ENCODE measurements around the gene SERPINB13. TPM values are rescaled to one million over a fixed set of nuclear protein-coding genes. Genes with fewer than 3 reads are reported as not detected.

Gene SERPINB13
- total RNA-seq, 1 donor from 2014 or later, result not detected

DNA sequence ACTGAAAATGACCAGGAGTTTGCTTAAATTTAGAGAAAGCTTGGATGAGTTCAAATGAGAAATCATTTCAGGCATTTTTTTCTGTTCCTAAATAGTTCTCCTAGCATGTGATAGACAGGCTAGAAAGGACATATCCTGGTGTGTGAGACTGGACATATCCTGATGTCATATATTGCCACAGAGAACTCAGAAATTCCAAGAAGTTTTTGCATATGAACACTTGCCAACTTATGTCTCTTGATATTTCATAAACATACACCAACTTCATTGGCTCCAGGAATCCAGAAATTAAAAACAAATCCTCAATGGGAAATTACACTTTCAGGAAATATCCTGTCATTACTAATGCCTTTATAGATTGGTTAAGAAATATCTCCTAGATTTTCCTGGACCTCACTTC, 59.8 kb downstream of the SERPINB13 start:
- DNase-seq (ENCODE audit: low read depth), result no peak
- TF ChIP-seq, protein P1, sequence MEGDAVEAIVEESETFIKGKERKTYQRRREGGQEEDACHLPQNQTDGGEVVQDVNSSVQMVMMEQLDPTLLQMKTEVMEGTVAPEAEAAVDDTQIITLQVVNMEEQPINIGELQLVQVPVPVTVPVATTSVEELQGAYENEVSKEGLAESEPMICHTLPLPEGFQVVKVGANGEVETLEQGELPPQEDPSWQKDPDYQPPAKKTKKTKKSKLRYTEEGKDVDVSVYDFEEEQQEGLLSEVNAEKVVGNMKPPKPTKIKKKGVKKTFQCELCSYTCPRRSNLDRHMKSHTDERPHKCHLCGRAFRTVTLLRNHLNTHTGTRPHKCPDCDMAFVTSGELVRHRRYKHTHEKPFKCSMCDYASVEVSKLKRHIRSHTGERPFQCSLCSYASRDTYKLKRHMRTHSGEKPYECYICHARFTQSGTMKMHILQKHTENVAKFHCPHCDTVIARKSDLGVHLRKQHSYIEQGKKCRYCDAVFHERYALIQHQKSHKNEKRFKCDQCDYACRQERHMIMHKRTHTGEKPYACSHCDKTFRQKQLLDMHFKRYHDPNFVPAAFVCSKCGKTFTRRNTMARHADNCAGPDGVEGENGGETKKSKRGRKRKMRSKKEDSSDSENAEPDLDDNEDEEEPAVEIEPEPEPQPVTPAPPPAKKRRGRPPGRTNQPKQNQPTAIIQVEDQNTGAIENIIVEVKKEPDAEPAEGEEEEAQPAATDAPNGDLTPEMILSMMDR (IDR thresholded peaks at IDR 0.05; ENCODE audit: insufficient read depth, low read length, poor library complexity, severe bottlenecking), result no peak
- Histone ChIP-seq H3K27me3 (ENCODE audit: control insufficient read depth, insufficient read depth, low read length) (no peaks in the 10 kb centered on the region), H3K36me3 (ENCODE audit: control insufficient read depth, insufficient read depth, low read length) (no peaks in the 10 kb centered on the region), H3K4me3 (ENCODE audit: low read depth, low read length) (no peak overlapping the region)

DNA sequence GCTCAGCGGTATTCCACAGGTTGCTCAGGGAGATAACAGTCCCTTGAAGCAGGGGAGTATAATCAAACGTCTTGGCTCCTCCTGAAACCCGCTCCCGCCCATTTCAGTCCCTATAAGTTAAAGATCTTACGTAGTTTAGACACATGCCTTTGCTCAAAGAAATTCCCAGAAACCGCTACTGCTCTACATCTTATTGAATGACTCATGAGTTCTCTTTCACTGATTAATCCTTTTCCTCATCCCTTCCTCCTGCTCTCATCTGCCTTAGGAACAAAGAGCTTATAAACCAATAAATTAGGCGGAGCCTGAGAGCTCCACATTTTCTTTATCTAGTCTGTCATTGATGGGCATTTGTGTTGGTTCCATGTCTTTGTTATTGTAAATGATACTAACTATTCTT, 61.1 kb downstream of the SERPINB13 start:
- TF ChIP-seq, protein P1 (IDR thresholded peaks at IDR 0.05; ENCODE audit: insufficient read depth, low read length, poor library complexity, severe bottlenecking), result no peak
- no peak overlapping the region for H3K4me3 ChIP-seq (ENCODE audit: low read depth, low read length)
- H3K36me3 ChIP-seq (ENCODE audit: control insufficient read depth, insufficient read depth, low read length), result no peaks in the 10 kb centered on the region
- no peak for DNase-seq (ENCODE audit: low read depth)
- H3K27me3 ChIP-seq (ENCODE audit: control insufficient read depth, insufficient read depth, low read length), result no peaks in the 10 kb centered on the region

Other genes starting within 250 kb of the SERPINB13 start
- 32.1 and 36.3 TPM in 2 replicates for gene KDSR, start 220.1 kb upstream of the SERPINB13 start, total RNA-seq
- 56.6 and 63.8 TPM in 2 replicates for gene VPS4B, start 164.9 kb upstream of the SERPINB13 start, total RNA-seq
- 1.0 and 2.3 TPM in 2 replicates for gene SERPINB5, start 110.4 kb upstream of the SERPINB13 start, total RNA-seq
- gene SERPINB12, start 45.0 kb upstream of the SERPINB13 start, total RNA-seq, result not detected in 2 replicates
- not detected in 2 replicates for gene SERPINB4, start 56.9 kb downstream of the SERPINB13 start, total RNA-seq
- gene SERPINB3, start 74.5 kb downstream of the SERPINB13 start, total RNA-seq, result not detected in 2 replicates
- gene SERPINB11, start 115.6 kb downstream of the SERPINB13 start, total RNA-seq, result not detected in 2 replicates
- gene SERPINB7, start 188.1 kb downstream of the SERPINB13 start, total RNA-seq, result 2.2 and 3.1 TPM in 2 replicates